Natural killer cell (primary cell): ENCODE results near the gene STAM2. TPM values are rescaled to one million over a fixed set of nuclear protein-coding genes. Genes with fewer than 3 reads are reported as not detected.

Experiments used
- ATAC-seq, 3 donors: fragments of 150-1000 bp in 2 of 3; fragments of 200-7000 bp in 1 of 3; cut with Tn5 transposase; 1 replicate in 1 of 3; 2 replicates in 2 of 3; pipeline ENCODE4 v1.10.0; 2021; ENCODE audit warnings: mild to moderate bottlenecking in 2 of 3, moderate library complexity in 2 of 3
- DNase-seq, 2 donors: peaks; one replicate each; pipeline versions ENCODE4 v3.0.0 to v3.0.0-alpha.2; 2013 to 2021; ENCODE audit warnings: mixed read lengths in 1 of 2
- H3K27ac ChIP-seq: one replicate; pipeline ENCODE4 v1.5.1; 2013; ENCODE audit warnings: mild to moderate bottlenecking, low read length
- H3K27me3 ChIP-seq: one replicate; pipeline ENCODE4 v1.6.1; 2013; ENCODE audit warnings: low read length; ENCODE audit not compliant: control insufficient read depth, insufficient read depth
- H3K36me3 ChIP-seq: one replicate; pipeline ENCODE4 v1.6.1; 2013; ENCODE audit warnings: low read length; ENCODE audit not compliant: control insufficient read depth, insufficient read depth
- H3K4me1 ChIP-seq: one replicate; pipeline ENCODE4 v1.6.1; 2013; ENCODE audit warnings: low read length; ENCODE audit not compliant: control insufficient read depth, insufficient read depth
- H3K4me3 ChIP-seq: one replicate; pipeline ENCODE4 v1.5.1; 2013; ENCODE audit warnings: low read length
- H3K9me3 ChIP-seq: one replicate; pipeline ENCODE4 v1.6.1; 2013; ENCODE audit warnings: low read length; ENCODE audit not compliant: control insufficient read depth, insufficient read depth
- H3K27ac Mint-ChIP-seq, 2 donors: one replicate each; pipeline ENCODE4 v1.8.0; 2022; ENCODE audit warnings: mild to moderate bottlenecking in 2 of 2, mixed read lengths in 2 of 2, moderate library complexity in 1 of 2
- H3K27me3 Mint-ChIP-seq, 2 donors: one replicate each; pipeline ENCODE4 v1.8.0; 2022; ENCODE audit warnings: low read depth in 2 of 2, mixed read lengths in 2 of 2
- H3K36me3 Mint-ChIP-seq: one replicate; pipeline ENCODE4 v1.8.0; 2022; ENCODE audit warnings: mixed read lengths
- H3K4me1 Mint-ChIP-seq, 2 donors: one replicate each; pipeline ENCODE4 v1.8.0; 2022; ENCODE audit warnings: mixed read lengths in 2 of 2
- H3K4me3 Mint-ChIP-seq: one replicate; pipeline ENCODE4 v1.8.0; 2022; ENCODE audit warnings: mild to moderate bottlenecking, moderate library complexity, mixed read lengths
- H3K9me3 Mint-ChIP-seq, 2 donors: one replicate each; pipeline ENCODE4 v1.8.0; 2022; ENCODE audit warnings: mixed read lengths in 2 of 2
- WGBS: methylation state at CpG from one replicate; pipeline ENCODE4 v1.1.7; 2013; ENCODE audit warnings: missing lambda C conversion rate; ENCODE audit not compliant: insufficient coverage; 5-methylcytosine and 5-hydroxymethylcytosine counted together
- intact Hi-C: fragments of 100-400 bp; cut with micrococcal nuclease; formaldehyde crosslinking; loops from one replicate; pipeline ENCODE4 v1.14.2; 2022
- total RNA-seq, 4 donors: library from RNA; stranded (reverse); fragments of 120-200 nt in 1 of 4; gene quantifications; one replicate each; pipeline versions ENCODE4 v1.2.3 to v1.2.4, GENCODE V29; 2013 to 2022
- TF ChIP-seq, protein P1 (sequence below): fragments of 200-600 bp; IDR thresholded peaks from one replicate; pipeline ENCODE4 v1.8.0; 2022; ENCODE audit warnings: antibody characterized with exemption

STAM2 gene
- total RNA-seq, 3 donors from 2014 or later (not counting 1 experiment from before 2014, with no cell fraction given): 18.7 to 23.1 (median 19.2) TPM

GRCh38 chr2:152106464-152106863 is 69.1 kb downstream of the STAM2 start:
- Mint-ChIP-seq H3K9me3 (no peaks in the 10 kb centered on the region), H3K4me3 (no peak overlapping the region), H3K36me3 (no peaks in the 10 kb centered on the region), H3K27me3 (no peaks in the 10 kb centered on the region), H3K4me1 (peaks cover 6 to 13% of the 10 kb centered on the region in 2 donors), H3K27ac (no peak overlapping the region)
- WGBS: 92% methylated on average over 4 of the region's 4 CpGs
- Histone ChIP-seq H3K27me3 (peaks cover under 1% of the 10 kb centered on the region), H3K4me1 (no peaks in the 10 kb centered on the region), H3K27ac (no peak overlapping the region), H3K4me3 (no peak overlapping the region), H3K36me3 (no peaks in the 10 kb centered on the region), H3K9me3 (no peaks in the 10 kb centered on the region)
- DNase-seq (no peak), ATAC-seq (no peak)
- intact Hi-C loops: no loop called here
- TF ChIP-seq, protein P1, sequence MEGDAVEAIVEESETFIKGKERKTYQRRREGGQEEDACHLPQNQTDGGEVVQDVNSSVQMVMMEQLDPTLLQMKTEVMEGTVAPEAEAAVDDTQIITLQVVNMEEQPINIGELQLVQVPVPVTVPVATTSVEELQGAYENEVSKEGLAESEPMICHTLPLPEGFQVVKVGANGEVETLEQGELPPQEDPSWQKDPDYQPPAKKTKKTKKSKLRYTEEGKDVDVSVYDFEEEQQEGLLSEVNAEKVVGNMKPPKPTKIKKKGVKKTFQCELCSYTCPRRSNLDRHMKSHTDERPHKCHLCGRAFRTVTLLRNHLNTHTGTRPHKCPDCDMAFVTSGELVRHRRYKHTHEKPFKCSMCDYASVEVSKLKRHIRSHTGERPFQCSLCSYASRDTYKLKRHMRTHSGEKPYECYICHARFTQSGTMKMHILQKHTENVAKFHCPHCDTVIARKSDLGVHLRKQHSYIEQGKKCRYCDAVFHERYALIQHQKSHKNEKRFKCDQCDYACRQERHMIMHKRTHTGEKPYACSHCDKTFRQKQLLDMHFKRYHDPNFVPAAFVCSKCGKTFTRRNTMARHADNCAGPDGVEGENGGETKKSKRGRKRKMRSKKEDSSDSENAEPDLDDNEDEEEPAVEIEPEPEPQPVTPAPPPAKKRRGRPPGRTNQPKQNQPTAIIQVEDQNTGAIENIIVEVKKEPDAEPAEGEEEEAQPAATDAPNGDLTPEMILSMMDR: no peak

DNA sequence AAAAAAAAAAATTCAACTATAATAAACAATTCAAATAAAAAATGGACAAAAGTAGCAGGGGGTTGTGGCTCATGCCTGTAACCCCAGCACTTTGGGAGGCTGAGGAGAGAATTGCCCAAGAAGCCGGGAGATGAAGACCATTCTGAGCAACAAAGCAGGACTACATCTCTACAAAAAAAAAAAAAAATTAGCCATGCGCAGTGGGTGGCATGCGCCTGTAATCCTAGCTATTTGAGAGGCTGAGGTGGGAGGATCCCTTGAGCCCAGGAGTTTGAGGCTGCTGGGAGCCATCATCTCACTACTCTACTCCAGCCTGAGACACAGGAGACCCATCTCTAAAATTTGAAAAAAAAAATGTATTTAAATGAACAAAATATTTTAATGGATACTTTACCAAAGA is 72.3 kb downstream of the STAM2 start:
- DNase-seq: no peak
- Mint-ChIP-seq H3K4me1 (peaks cover 18 to 20% of the 10 kb centered on the region in 2 donors), H3K27me3 (peaks cover 18 to 19% of the 10 kb centered on the region in 2 donors), H3K36me3 (no peaks in the 10 kb centered on the region), H3K27ac (no peak overlapping the region), H3K4me3 (no peak overlapping the region), H3K9me3 (no peaks in the 10 kb centered on the region)
- no peaks in the 10 kb centered on the region for H3K36me3 ChIP-seq
- ATAC-seq: no peak
- H3K27me3 ChIP-seq: peaks cover 22% of the 10 kb centered on the region
- no peaks in the 10 kb centered on the region for H3K9me3 ChIP-seq
- intact Hi-C loops: no loop called here
- no peak overlapping the region for H3K27ac ChIP-seq
- TF ChIP-seq, protein P1: no peak
- H3K4me1 ChIP-seq: peaks cover 10% of the 10 kb centered on the region
- 100% methylated on average over 1 of the region's 3 CpGs for WGBS
- H3K4me3 ChIP-seq: no peak overlapping the region

GRCh38 chr2:152100961-152101360 is 74.6 kb downstream of the STAM2 start:
- Mint-ChIP-seq H3K4me3 (peak overlapping the region; percentile 5), H3K27me3 (peaks cover 26 to 29% of the 10 kb centered on the region in 2 donors), H3K36me3 (no peaks in the 10 kb centered on the region), H3K27ac (no peak overlapping the region), H3K4me1 (peaks cover 30 to 31% of the 10 kb centered on the region in 2 donors), H3K9me3 (no peaks in the 10 kb centered on the region)
- intact Hi-C loops: no loop called here
- no peak overlapping the region for H3K4me3 ChIP-seq
- H3K27me3 ChIP-seq: peaks cover 24% of the 10 kb centered on the region
- H3K27ac ChIP-seq: no peak overlapping the region
- no peaks in the 10 kb centered on the region for H3K36me3 ChIP-seq
- WGBS: 85% methylated on average over 2 of the region's 2 CpGs
- ATAC-seq (no peak), DNase-seq (no peak)
- H3K4me1 ChIP-seq: peaks cover 17% of the 10 kb centered on the region
- no peaks in the 10 kb centered on the region for H3K9me3 ChIP-seq
- TF ChIP-seq, protein P1: no peak
